ENCODE data around the gene SDR42E1. TPM values are rescaled to one million over a fixed set of nuclear protein-coding genes. Genes with fewer than 3 reads are reported as not detected.

SDR42E1 gene
- total and polyA plus RNA-seq, 2 donors (not counting 3 experiments of a cell fraction or from before 2014, with no cell fraction given), result 0.08 TPM; not detected in 1

GRCh38 chr16:81987706-81988105 is 23.6 kb downstream of the SDR42E1 start:
- no peak overlapping the region for H3K9ac ChIP-seq (replicated peaks; ENCODE audit: extremely low read depth, insufficient read depth, low read length)
- no TSS peak for BruUV-seq (replicated peaks)
- ChIA-PET POLR2A (no interaction called here), CTCF (interaction anchor here (1.9 kb wide), 1 partner anchor 9 kb away, joined by 10 read pairs; no protein-coding TSS in a partner anchor)
- FAIRE-seq (no peak), DNase-seq (ENCODE audit: low read depth, low spot score) (no peak)
- no peak overlapping the region for H3K27ac ChIP-seq (ENCODE audit: insufficient read depth, low read depth, low read length)
- no peaks in the 10 kb centered on the region for H3K9me1 ChIP-seq (replicated peaks; ENCODE audit: control insufficient read depth, extremely low read depth, insufficient read depth, low read length)
- peaks cover 4 to 15% of the 10 kb centered on the region in 2 experiments for H3K27me3 ChIP-seq (ENCODE audit: control insufficient read depth in 2 of 2, insufficient read depth in 2 of 2, low read length in 2 of 2)
- H3K36me3 ChIP-seq (ENCODE audit: control insufficient read depth in 2 of 2, extremely low read depth in 1 of 2, insufficient read depth in 2 of 2, low read length in 2 of 2), result no peaks in the 10 kb centered on the region
- no peak overlapping the region for H3K4me3 ChIP-seq (replicated peaks in 1 of 3; ENCODE audit: insufficient read depth in 1 of 3, low read depth in 1 of 3, low read length in 3 of 3)
- dilution Hi-C loops (cut with MboI; ENCODE audit: extremely low pct_ligation_motif_present, low sequenced_read_pairs) (no loop called here), intact Hi-C loops (cut with micrococcal nuclease) (no loop called here)
- H2AFZ ChIP-seq (ENCODE audit: low read depth, low read length), result no peak overlapping the region
- no peaks in the 10 kb centered on the region for H3K79me2 ChIP-seq (ENCODE audit: control insufficient read depth, insufficient read depth, low read length)
- no peaks in the 10 kb centered on the region for H4K20me1 ChIP-seq (replicated peaks; ENCODE audit: control insufficient read depth, extremely low read depth, insufficient read depth, low read length)
- no peak overlapping the region for H3K4me2 ChIP-seq (ENCODE audit: insufficient read depth, low read length)
- TF ChIP-seq MYC (IDR thresholded peaks at IDR 0.05; ENCODE audit: low read depth, low read length) (no peak), GATA2 (IDR thresholded peaks at IDR 0.05; ENCODE audit: insufficient read depth, insufficient read length, low read depth, low read length) (no peak), JUN (IDR thresholded peaks at IDR 0.05; ENCODE audit: borderline replicate concordance, insufficient read depth, insufficient read length, low read depth) (no peak), FOS (IDR thresholded peaks at IDR 0.05; ENCODE audit: borderline replicate concordance, insufficient read depth, low read length) (no peak), EZH2 (IDR thresholded peaks at IDR 0.05; ENCODE audit: borderline replicate concordance, low read depth, low read length, severe bottlenecking) (no peak), POLR2A (IDR thresholded peaks at IDR 0.05; ENCODE audit: low read depth, low read length) (no peak)
- TF ChIP-seq, protein P1, sequence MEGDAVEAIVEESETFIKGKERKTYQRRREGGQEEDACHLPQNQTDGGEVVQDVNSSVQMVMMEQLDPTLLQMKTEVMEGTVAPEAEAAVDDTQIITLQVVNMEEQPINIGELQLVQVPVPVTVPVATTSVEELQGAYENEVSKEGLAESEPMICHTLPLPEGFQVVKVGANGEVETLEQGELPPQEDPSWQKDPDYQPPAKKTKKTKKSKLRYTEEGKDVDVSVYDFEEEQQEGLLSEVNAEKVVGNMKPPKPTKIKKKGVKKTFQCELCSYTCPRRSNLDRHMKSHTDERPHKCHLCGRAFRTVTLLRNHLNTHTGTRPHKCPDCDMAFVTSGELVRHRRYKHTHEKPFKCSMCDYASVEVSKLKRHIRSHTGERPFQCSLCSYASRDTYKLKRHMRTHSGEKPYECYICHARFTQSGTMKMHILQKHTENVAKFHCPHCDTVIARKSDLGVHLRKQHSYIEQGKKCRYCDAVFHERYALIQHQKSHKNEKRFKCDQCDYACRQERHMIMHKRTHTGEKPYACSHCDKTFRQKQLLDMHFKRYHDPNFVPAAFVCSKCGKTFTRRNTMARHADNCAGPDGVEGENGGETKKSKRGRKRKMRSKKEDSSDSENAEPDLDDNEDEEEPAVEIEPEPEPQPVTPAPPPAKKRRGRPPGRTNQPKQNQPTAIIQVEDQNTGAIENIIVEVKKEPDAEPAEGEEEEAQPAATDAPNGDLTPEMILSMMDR (IDR thresholded peaks at IDR 0.05; ENCODE audit: extremely low read depth in 1 of 2, insufficient read depth in 1 of 2, low read depth in 1 of 2, low read length in 2 of 2), result no peak
- TF ChIP-seq, protein P2, sequence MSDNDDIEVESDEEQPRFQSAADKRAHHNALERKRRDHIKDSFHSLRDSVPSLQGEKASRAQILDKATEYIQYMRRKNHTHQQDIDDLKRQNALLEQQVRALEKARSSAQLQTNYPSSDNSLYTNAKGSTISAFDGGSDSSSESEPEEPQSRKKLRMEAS (IDR thresholded peaks at IDR 0.05; ENCODE audit: insufficient read depth, insufficient read length), result no peak
- H3K4me1 ChIP-seq (ENCODE audit: control insufficient read depth, extremely low read depth, insufficient read depth, low read length), result no peaks in the 10 kb centered on the region
- H3K9me3 ChIP-seq (replicated peaks; ENCODE audit: control insufficient read depth, insufficient read depth, low read length), result no peaks in the 10 kb centered on the region
